GM06990 (cell line): Measurements from ENCODE around the gene ADARB2.

ENCODE experiments used
- DNase-seq: peaks from one replicate; pipeline ENCODE4 v3.0.0-alpha.2; 2011; ENCODE audit not compliant: insufficient read length; ENCODE audit errors: extremely low read depth
- H3K27me3 ChIP-seq: replicated peaks from 2 replicates; pipeline ENCODE4 v1.6.0; 2011; ENCODE audit warnings: low read length; ENCODE audit not compliant: control insufficient read depth, insufficient read depth
- H3K36me3 ChIP-seq: 2 replicates; pipeline ENCODE4 v1.5.1; 2011; ENCODE audit warnings: low read length; ENCODE audit not compliant: control insufficient read depth, insufficient read depth
- H3K4me3 ChIP-seq: replicated peaks from 2 replicates; pipeline ENCODE4 v1.5.1; 2011; ENCODE audit warnings: low read depth, mild to moderate bottlenecking, control low read depth, low read length
- TF ChIP-seq, protein P1 (sequence below): IDR thresholded peaks from 2 replicates; pipeline ENCODE4 v1.5.1; 2011; ENCODE audit warnings: low read length, control low read depth, mild to moderate bottlenecking, inconsistent platforms; ENCODE audit not compliant: insufficient read depth, poor library complexity, severe bottlenecking

Gene ADARB2

DNA sequence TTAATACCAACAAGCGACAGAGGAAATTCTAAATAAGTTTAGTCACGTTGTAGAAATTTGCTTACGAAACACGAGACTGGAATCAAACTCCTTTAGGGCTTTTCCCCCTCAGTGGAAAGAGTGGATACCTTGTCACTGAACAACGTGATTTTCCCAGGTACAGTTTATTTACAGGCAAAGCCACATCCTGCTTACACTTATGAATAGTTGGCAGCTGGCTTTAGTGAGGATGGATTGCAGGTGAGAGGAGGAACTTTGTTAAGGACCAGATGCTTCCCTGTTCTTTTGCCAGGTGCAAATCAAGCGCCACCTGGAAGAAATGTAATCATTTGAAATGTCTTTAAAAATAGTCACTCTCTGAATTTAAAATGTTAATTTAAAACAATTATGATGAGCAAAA, 282.4 kb downstream of the ADARB2 start:
- TF ChIP-seq, protein P1, sequence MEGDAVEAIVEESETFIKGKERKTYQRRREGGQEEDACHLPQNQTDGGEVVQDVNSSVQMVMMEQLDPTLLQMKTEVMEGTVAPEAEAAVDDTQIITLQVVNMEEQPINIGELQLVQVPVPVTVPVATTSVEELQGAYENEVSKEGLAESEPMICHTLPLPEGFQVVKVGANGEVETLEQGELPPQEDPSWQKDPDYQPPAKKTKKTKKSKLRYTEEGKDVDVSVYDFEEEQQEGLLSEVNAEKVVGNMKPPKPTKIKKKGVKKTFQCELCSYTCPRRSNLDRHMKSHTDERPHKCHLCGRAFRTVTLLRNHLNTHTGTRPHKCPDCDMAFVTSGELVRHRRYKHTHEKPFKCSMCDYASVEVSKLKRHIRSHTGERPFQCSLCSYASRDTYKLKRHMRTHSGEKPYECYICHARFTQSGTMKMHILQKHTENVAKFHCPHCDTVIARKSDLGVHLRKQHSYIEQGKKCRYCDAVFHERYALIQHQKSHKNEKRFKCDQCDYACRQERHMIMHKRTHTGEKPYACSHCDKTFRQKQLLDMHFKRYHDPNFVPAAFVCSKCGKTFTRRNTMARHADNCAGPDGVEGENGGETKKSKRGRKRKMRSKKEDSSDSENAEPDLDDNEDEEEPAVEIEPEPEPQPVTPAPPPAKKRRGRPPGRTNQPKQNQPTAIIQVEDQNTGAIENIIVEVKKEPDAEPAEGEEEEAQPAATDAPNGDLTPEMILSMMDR, result no peak
- H3K27me3 ChIP-seq, result no peaks in the 10 kb centered on the region
- H3K36me3 ChIP-seq, result no peaks in the 10 kb centered on the region
- no peak for DNase-seq
- no peak overlapping the region for H3K4me3 ChIP-seq

DNA sequence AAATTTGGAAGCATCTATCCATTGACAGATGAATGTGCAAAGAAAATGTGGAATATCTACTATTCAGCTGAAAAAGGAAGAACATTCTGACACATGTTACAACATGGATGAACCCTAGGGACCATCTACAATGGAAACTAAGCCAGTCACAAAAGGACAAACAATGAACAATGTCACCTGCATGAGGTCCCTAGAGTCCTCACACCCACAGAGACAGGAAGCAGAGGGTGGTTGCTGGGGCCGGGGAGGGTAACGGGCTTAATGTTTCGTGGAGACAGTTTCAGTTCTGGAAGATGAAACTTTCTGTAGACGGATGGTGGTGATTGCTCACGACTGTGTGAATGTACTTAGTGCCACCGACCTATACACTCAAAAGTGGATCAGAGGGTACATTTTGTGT, 282.9 kb downstream of the ADARB2 start:
- H3K36me3 ChIP-seq, result no peaks in the 10 kb centered on the region

DNA sequence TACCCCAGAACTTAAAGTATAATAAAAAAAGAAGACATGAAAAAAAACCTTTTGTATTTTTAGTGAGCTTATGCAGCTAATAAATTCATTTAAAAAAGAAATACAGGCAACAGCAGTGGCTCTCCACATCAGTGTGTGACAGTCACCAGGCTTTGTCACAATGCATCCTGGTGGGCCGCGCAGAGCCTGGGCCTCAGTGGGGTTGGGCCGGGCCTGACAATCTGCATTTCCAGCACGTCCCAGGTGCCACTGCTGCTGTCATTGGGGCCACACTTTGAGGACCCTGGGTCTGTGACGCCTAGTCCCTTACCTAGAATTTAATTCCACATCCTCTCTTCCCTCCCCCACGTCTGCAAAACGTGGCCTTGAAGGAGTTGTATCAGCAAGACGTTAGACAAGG, 284.5 kb downstream of the ADARB2 start:
- no peaks in the 10 kb centered on the region for H3K27me3 ChIP-seq
- no peak overlapping the region for H3K4me3 ChIP-seq
- no peak for DNase-seq
- H3K36me3 ChIP-seq, result no peaks in the 10 kb centered on the region
- TF ChIP-seq, protein P1, result no peak

More for the DNA sequence above, 282.9 kb downstream of the ADARB2 start:
- TF ChIP-seq, protein P1, result no peak
- peak; percentile 68 for DNase-seq
- H3K4me3 ChIP-seq, result no peak overlapping the region
- H3K27me3 ChIP-seq, result no peaks in the 10 kb centered on the region

DNA sequence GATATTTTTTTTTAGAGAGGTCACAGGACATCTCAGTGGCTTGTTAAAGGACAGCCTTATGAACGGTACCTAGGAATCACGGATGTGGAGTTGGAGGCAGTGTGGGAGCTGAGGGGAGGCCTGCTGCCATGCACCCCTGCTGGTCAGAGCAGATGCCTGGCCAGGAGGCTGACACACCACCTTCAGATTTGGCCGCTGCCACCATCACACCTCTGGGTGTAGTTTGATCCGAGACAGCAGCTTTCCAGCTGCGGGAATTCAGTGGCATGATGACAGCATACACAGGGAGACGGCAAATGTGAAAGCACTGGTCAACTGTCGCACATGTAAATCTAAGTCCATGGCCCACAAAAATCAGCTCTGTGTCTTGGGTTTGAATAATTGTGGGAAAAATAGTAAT, 285.4 kb downstream of the ADARB2 start:
- Histone ChIP-seq H3K36me3 (no peaks in the 10 kb centered on the region), H3K4me3 (no peak overlapping the region), H3K27me3 (no peaks in the 10 kb centered on the region)
- TF ChIP-seq, protein P1, result no peak
- no peak for DNase-seq

DNA sequence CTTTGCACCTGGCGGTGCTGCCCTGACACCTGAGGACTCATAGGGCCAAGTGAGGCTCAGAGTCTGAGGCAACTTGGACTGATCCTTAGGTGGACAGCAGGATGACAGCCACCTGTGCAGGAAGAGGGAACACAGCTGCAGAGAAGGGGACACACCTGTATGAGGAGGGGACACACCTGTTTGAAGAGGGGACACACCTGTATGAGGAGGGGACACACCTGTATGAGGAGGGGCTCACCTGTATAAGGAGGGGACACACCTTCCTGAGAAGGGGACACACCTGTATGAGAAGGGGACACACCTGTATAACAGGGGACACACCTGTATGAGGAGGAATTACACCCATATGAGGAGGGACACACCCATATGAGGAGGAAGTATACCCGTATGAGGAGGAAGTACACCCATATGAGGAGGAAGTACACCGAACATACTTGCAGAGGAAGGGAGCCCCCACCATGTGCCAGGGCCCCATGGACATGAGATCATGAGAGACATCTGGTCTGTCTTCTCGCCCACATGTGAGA, 285.9 kb downstream of the ADARB2 start:
- TF ChIP-seq, protein P1, result no peak
- DNase-seq, result no peak
- H3K27me3 ChIP-seq, result no peaks in the 10 kb centered on the region
- no peaks in the 10 kb centered on the region for H3K36me3 ChIP-seq
- H3K4me3 ChIP-seq, result no peak overlapping the region
